Sciatic nerve (tissue), 2 donors: ENCODE results near the gene TEAD4. TPM values are rescaled to one million over a fixed set of nuclear protein-coding genes. Genes with fewer than 3 reads are reported as not detected.
A peak's percentile ranks its signal among the peaks of the same experiment; 100 is the strongest.

Experiments
- ATAC-seq: fragments of 200-7000 bp; cut with Tn5 transposase; one replicate; pipeline ENCODE4 v1.9.1; 2020; ENCODE audit warnings: mild to moderate bottlenecking, moderate library complexity
- DNase-seq: peaks from one replicate; pipeline ENCODE4 v3.0.0-alpha.2; 2020; ENCODE audit warnings: low spot score
- intact Hi-C: fragments of 100-400 bp; cut with DNase I; formaldehyde crosslinking; loops from one replicate; pipeline ENCODE4 v1.14.2; 2022
- total RNA-seq: library from RNA; stranded (reverse); fragmentation: NEBNext Ultra II Directional; extraction: Animal tissue kit (Norgen Biotek cat#: 25700); gene quantifications from one replicate; pipeline ENCODE4 v1.2.1, GENCODE V29; 2021
- donor health status: DM: no; HTN: no; CAD: no.
- donor health status: DM: no; HTN: no; CAD: no.

Gene TEAD4
- total RNA-seq, 1 donor from 2014 or later: 30.1 TPM

DNA sequence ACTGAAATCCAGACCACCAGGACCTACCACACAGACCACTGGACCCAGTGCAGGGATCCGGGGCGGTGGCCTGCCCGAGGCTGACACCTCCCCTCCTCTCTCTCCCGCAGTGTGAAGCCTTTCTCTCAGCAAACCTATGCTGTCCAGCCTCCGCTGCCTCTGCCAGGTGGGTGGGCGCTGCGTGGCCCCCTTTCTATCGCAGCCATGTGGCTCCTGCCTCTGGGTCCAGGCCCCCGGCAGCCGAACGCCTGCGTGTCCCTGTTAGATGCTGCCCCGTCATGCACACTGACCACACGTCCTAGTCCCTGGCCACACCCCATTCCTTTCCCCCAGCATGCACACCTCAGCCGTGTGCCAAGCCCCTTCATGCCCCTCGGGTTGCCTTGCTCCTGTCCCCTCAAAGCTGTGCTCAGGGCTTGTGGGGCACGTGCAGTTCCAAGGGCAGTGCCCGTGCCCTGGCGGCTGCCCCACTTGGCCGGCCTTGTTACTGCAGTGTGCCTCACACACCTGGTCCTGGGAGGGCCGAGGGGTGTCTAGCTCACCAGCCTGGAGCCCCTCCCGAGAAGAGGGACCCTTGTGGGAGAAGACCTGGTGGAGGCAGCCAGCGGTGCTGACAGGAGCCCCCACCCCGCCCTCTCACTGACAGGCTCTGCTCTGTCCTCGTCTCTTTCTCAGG, 59.9 kb downstream of the TEAD4 start:
- intact Hi-C loops: no loop called here
- DNase-seq: no peak
- ATAC-seq: peak; percentile 10

DNA sequence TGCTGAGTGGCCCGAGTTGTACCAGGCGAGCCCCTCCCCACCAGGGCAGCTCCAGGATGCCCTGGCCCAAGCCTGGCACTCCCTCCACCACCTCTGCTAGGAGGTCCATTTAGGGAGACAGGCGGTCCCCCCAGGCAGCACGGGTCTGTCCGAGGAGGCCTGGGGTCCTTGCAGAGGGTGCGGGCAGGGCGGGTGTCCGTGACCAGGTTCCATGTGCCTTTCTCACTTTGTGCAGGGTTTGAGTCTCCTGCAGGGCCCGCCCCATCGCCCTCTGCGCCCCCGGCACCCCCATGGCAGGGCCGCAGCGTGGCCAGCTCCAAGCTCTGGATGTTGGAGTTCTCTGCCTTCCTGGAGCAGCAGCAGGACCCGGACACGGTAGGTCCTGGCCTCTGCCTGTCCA, 61.2 kb downstream of the TEAD4 start:
- intact Hi-C loops: no loop called here
- ATAC-seq: no peak
- DNase-seq: no peak

DNA sequence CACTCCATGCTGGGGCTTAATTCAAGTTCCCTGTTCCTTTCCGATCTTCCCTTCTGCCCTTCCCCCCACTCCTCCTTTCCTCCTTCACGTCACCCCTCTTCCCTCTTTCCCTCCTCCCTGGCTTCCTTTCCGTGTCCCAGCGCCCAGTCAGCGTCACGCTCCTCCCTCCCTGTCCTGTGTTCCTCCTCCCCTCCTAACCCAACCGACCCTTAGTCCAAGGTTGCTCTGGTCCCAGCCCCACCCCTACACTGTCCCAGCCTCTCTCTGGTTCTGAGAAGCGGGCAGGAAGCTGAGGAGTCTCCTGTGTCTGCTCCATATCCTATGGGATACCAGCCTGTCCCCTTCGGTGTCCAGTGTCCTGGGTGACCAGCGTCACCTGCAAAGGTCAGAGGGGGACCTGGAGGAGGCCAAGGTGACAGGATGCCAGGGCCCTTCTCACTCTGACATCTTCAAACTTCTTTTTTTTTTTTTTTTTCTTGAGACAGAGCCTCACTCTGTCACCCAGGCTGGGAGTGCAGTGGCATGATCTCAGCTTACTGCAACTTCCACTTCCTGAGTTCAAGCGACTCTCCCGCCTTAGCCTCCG, 61.7 kb downstream of the TEAD4 start:
- intact Hi-C loops: no loop called here
- ATAC-seq (no peak), DNase-seq (no peak)

DNA sequence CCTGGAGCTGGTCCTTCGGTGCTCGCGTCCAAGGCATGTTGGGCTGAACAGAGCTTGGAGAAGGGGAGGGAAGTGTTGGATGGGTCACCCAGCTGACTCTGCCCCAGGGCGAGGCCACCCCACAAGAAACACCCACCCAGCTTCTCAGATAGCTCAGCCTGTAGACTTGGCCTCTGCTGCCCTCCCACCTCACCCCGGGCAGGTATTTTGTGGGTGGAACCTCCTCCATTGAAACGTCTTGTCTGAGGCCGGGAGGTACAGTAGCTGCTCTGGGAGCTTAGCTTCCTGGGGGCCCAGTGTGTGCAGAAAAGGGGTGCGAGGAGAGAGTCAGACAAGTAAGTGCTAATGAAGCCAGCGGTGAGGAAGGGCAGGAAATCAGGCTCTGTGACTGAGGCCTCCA, 63.2 kb downstream of the TEAD4 start:
- intact Hi-C loops: no loop called here
- ATAC-seq: no peak
- DNase-seq: no peak

DNA sequence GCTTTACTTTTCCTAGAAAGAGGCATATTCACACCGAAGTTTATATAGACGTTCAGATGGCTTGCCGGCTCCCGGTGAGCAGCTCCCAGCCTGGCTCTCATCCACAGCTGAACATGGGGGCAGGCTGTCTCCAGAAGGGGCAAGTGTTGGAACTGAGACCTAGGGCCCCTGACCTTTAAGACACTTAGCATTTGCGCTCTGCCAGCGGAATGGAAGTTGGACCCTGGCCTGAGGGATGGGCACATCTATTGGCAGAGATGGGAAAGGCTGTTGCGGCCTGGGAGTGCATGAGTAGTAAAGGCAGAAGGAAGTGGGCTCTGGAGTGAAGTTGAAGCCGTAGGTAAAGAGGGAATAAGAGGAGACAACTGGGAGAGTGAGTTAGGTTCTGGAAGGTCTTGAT, 63.8 kb downstream of the TEAD4 start:
- ATAC-seq (no peak), DNase-seq (no peak)
- intact Hi-C loops: no loop called here

DNA sequence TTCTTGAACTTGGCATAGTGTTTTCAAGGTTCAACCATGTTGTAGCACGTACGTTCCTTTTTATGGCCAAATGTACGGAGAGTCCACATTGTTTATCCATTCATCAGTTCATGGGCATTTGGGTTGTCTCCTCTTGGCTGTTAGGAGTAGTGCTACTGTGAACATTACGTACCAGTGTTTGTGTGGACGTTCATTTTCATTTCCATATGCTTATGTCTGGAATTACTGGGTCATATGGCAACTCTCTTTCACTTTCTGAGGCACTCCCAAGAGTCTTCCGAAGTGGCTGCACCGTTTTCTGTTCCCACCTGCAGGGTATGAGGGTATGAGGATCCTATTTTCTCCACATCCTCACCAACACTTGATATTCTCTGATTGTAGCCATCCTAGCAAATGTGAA, 68.9 kb downstream of the TEAD4 start:
- DNase-seq (no peak), ATAC-seq (no peak)
- intact Hi-C loops: no loop called here

DNA sequence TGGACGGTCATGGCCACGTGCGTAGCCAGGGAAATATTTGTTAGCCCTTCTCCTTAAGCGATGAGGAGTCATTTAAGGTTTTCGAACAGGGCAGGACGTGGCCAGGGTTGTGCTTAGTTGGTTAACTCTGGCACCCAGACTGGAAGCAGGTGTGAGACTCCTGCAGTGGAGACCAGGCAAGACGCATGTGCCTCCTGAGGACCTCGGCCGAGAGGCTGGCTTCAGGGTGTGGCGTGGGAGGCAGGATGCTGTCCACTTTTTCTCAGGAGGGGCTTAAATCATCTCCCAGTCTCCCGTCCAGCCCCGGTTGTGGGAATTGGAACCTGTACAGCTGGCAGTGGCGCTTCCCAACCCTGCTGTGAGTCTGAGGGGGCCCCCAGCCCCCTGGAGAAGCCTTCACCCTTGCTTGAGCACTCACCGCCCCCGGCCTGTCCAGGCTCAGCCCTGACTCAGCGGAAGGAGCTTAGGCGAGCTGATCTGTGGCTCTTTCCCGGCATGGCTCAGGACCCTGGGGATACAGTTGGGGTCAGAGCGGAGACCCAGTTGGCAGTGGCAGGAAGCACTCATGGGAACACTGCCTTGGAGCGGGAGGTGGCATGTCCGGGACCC, 71.7 kb downstream of the TEAD4 start:
- DNase-seq (no peak), ATAC-seq (no peak)
- intact Hi-C loops: loop anchor here (10.0 kb wide), 1 partner anchor 176 kb away; the partner anchor contains the start of gene TEX52

DNA sequence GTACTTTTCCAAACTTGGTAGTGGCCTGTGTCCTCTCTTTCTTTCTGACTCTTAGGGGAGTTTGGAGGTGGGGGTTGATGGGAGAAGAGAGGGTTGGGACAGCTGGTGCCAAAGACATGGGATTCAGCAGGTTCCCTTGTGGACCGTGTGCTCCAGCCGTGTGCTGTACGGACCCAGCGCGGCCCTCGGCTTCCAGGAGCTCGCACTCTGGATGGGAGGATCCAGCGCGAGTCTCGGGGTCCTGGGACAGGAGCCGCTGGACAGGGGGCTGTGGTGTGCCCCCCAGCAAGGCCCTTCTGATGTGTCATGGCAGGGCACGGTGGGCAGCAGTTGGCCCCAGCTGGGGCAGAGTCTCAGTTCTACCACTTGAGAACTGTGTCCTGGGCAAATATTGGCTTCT, 73.0 kb downstream of the TEAD4 start:
- no peak for DNase-seq
- intact Hi-C loops: loop anchor here (10.0 kb wide), 1 partner anchor 177 kb away; the partner anchor contains the start of gene TEX52
- no peak for ATAC-seq

DNA sequence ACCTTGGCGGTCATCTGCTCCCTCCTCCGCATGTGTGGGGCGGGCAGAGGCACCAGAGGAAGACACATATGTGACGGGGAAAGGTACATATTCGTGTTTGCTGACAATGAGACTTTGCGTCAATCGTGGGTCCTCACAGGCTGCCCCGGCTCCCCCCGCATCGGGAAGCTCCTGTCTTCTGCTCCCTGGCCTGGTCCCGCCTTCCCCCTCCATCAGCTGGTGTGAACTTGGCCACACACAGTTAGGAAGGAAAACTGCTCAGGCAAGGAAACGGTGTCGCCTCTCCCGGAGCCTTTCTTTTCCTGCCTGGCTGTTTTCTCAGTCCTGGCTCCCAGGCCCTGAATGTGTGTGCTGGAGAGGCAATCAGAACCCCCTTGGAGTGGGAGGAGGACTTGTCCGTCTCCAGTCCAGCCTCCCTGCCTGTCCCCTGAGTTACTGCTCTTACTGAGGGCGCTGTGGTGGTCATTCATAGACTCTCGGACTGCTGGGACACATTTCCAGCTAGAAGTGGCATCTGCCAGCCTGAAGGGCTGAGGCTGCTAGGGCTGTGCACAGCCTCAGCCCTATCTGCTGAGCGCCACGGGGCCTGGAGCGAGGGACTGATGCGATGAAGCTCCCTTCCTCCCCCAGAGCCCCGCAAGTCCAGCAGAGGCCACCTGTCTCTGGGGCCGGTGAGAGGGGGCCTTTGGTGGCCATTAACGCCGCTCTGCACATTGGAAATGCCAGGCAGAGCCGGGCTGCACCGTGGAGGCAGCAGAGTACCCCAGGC, 73.8 kb downstream of the TEAD4 start:
- ATAC-seq (no peak), DNase-seq (no peak)
- intact Hi-C loops: loop anchor here (10.0 kb wide), 1 partner anchor 178 kb away; the partner anchor contains the start of gene TEX52

DNA sequence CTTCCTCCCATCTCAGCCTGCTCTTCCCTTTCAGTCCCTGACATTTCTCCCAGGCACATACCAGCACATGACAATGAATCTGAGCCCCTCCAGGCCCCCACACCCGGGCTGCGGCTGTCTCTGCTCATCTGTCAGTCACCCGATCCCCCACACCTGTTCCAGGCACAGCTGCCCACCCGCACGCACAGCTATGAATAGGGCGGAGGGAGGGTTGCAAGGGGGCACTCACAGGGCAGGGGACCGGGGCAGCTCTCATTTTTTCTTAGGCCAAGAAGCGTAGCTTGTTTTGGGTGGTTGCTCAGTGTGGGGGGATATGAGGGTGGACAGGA, 74.3 kb downstream of the TEAD4 start:
- DNase-seq (no peak), ATAC-seq (no peak)
- intact Hi-C loops: loop anchor here (10.0 kb wide), 1 partner anchor 179 kb away; the partner anchor contains the start of gene TEX52

DNA sequence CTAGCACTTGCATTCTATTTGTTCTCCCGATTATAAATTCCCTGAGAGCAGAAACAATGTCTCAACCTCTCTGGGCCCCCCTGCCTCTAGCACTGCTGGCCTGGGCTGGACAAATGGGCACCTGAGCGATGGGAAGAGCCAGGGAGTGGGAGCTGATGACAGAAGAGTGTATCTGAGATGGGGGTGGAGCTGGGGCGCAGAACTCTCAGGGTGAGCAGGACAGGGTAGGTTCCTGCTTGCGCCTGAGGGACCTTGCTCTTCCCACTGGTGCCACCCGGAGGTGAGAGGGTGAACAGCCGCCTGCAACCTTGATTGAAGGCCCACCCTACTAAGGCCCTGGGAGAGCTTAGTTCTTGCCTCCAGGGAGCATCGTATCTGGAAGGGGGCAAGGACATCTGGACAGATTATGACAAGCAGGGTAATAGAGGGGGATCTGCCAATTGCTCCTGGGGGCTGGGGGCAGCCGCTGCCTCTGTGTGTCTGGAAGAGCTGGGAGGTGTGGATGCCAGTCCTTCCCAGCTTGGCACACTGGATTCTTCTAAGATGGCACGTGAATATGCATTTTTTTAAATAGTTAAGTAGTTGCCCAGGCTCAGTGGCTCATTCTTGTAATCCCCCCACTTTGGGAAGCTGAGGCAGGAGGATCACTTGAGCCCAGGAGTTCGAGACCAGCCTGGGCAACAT, 75.0 kb downstream of the TEAD4 start:
- ATAC-seq (peak; percentile 53), DNase-seq (peak; percentile 76)
- intact Hi-C loops: loop anchor here (10.0 kb wide), 1 partner anchor 179 kb away; the partner anchor contains the start of gene TEX52

DNA sequence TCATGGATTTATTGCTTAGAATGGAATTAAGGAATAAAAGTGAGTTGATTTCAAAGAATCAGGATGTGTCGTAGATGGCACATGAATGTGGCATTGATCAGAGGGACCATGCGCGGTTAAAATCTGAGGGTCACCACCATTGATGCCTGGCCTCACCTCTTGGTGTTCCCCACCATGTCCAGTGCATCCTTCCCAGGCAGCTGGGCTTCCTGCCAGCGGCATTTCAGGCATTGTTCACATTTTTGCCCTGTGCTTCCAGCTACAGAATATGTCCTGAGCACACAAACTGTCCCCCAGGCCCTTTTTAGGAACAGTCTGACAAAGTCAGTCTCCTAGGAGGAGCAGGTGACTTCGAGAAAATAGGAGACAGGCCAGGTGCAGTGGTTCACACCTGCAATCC, 76.0 kb downstream of the TEAD4 start:
- intact Hi-C loops: loop anchor here (10.0 kb wide), 1 partner anchor 180 kb away; the partner anchor contains the start of gene TEX52
- ATAC-seq (no peak), DNase-seq (no peak)

DNA sequence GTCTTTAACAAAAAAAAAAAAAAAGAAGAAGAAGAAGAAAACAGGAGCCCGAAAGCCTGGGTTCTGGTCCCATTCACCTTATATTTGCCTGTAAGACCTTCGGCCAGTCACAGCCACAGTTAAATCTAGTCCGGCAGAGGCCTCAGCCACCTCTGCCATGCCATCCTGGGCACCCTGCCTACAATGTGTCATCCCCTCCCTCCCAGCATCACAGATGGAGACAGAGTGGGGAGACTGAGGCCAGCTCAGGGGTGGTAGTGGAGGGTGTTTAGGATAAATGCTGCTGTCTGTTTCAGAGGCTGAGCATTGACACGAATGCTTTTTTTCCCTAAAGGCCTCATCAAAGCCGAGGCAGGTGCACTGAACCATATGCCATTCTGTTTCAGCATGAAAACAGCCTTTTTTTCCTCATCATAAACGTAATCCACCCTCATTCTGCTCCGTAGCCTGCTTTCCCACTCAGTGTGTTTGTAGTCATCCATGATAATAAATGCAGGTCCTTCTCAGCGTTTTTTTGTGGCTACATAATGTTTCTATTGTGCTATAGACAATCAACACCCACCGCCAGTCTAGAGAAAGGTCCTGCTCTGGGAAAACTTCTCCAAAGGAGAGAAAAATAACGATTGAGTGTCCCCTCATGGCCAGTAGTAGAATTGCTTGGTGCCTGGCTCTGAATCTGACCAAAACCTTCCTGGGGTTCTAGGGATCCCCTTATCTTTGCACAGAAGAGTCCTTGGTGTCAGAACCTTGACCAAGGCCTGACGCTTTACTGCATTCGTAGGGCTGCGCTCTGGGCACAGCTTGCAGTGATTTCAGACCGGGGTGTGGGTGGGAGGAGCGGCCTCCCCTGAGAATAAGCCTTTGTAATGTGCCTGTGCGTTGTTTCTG, 76.9 kb downstream of the TEAD4 start:
- ATAC-seq (peak; percentile 52), DNase-seq (no peak)
- intact Hi-C loops: loop anchor here (10.0 kb wide), 1 partner anchor 181 kb away; the partner anchor contains the start of gene TEX52

DNA sequence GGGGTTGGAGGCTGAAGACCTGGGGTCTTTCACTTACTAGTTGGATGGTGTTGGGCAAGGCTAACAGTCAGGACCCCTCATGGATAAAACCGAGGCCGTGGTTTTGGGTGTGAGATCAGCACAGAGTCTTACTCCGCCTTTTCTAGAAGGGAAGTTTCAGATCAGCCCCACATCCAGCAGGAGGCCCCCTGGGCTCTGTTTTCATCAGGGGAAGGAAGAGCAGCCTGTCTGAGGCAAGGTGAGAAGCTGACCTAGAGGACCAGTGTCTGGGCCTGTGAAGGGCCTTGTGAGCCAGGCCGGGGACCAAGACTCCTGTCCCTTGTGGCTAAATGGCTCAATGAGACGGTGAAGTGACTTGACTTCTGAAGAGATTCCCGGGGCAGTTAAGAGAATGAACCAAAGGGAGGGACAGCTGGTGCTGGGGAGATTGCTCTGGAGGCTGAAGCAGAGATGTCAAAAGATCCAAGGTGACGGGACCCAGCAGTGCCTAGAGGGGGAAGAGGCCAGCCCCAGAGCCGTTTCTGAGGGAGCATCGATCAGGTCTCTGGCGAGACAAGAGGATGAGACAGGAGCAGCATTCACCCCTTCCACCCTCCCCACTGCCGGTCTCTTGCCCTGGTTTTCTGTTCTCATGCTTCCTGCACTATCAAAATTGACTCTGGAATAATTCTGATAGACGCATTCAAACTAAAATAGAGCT, 77.9 kb downstream of the TEAD4 start:
- ATAC-seq (no peak), DNase-seq (no peak)
- intact Hi-C loops: loop anchor here (10.0 kb wide), 1 partner anchor 182 kb away; the partner anchor contains the start of gene TEX52

DNA sequence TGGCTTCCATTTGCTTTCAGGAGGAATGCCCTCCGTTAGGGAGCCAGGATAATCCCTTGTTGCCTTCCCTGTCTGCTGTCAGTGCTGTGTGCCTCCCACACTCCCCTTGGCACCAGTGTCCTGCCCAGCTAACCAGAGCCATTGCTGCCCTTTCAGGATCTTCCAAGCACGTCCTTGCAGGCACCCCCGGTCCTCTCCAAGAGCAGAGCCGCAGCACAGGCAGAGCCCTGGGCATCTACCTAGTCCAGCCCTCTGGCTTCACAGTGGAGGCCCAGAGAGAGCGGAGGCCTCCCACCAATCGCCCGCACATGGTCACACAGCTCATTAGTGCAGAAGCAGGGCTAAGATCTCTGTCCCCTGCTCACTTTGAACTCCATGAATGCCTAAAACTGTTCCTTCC, 79.0 kb downstream of the TEAD4 start:
- no peak for DNase-seq
- ATAC-seq: no peak
- intact Hi-C loops: loop anchor here (10.0 kb wide), 1 partner anchor 183 kb away; the partner anchor contains the start of gene TEX52

DNA sequence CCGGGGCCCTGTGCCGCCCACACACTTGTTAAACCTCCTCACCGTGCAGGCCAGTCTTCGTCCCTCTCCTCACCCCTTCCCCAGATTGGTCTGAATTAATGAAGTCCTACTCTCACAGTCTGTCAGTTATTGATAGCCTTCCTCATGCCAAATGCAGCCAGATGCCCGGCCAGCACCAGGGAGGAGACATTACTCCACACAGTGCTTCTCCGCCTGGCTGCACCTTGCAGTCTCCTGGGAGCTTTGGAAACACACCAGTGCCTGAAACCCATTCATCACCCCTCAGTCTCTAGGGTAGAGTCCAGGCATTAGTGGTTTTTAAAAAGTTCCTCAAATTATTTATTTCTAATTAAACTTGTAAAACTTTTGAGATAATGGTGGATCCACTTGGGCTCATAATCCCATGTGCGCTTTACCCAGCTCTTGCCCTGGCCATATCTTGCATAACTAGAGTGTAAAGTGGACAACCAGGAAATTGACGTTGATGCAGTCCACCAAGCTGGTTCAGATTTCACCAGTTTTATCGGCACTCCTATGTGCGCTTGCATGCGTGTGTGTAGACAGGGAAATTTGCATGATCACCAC, 79.8 kb downstream of the TEAD4 start:
- intact Hi-C loops: loop anchor here (10.0 kb wide), 1 partner anchor 184 kb away; the partner anchor contains the start of gene TEX52
- ATAC-seq (no peak), DNase-seq (no peak)
